Activated CD4-positive, alpha-beta T cell treated with anti-CD3 and anti-CD28 coated beads, Interleukin-2, Interleukin-6, amounts not matched to agents 100 ng/mL and 50 ng/mL, durations not matched to agents 16 hours and 8 hours (primary cell): Measurements from ENCODE around the gene KCTD11.
A peak's percentile ranks its signal among the peaks of the same experiment; 100 is the strongest.
"Not testable (repeated sequence)": the region's sequence is repeated elsewhere in the genome, so short reads cannot be mapped to it uniquely, and the experiment has no call there.

Experiments
- DNase-seq: peaks from one replicate; pipeline ENCODE4 v3.0.0-alpha.2; 2020

KCTD11 gene

DNA sequence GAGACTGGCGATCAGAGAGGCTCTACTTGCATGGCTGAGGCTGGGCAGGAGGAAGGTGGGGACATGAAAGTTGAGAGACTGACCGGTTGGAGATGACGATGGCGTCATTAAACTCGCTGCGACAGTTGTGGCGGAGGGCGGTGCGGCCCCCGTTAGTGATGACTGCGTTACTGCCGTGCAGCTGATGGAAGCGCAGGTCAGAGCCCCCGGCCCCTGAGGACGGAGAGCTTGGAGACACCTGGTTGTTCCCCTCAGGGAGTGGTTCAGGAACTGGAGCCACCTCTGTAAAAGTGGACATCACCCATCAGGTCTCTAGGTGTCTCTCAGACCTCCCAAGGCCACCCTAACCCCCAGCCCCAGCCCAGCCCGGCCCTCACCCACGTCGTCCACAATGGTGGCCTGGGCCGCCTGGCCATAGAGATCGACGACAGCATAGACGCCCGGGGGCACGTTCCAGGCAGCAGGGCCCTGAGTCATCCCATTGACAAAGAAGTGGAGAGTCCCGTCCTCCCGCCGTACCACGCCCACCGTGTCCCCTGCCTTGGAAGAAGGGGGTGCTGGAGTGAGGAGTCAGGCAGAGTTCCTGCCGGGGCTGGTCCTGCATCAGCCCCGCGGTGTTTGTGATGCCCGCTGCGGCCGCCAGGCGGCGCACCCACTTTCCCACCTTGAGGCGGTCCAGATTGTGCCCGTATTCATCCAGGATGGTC lies 28.1 kb upstream of the KCTD11 start:
- DNase-seq = peak; percentile 73

DNA sequence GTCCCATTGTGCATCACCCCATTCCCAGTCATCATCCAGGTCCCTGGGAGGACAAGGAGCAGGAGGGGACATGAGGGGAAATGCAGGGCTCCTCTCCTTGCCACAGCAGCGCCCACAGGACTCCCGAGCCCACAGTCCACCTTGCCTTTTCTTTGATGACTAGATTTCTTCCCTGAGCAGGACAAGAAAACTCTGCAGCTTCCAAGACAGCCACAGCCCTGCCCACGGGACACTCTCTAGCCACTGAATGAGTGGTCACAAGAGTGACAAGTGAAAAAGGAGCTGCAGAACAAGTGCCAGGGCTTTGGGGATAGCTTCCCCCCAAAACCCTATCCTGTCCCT lies 27.6 kb upstream of the KCTD11 start:
- DNase-seq = no peak

DNA sequence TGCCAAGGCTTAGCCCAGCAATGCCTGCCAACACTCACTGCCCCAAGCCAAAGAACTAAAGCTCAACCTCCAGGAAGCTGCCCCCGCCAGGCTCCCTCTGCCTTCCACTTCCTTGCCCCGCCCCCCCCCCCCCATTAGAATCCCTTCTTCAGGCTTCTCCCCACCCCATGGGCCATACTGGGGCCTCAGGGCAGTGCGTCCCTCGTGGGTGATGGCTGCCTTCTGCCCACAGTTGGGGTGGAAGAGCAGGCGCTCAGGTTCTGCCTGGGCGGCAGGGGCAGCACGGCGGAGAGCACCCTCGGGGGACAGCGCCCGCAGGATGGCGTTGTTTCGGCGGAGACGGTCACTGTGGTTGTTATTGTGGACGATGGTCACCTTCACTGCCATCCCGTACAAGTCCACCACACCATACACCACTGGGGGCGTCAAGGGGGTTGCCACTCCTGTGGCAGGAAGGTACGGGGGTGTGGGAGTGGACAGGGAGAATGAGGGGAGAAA lies 26.9 kb upstream of the KCTD11 start:
- DNase-seq = no peak

DNA sequence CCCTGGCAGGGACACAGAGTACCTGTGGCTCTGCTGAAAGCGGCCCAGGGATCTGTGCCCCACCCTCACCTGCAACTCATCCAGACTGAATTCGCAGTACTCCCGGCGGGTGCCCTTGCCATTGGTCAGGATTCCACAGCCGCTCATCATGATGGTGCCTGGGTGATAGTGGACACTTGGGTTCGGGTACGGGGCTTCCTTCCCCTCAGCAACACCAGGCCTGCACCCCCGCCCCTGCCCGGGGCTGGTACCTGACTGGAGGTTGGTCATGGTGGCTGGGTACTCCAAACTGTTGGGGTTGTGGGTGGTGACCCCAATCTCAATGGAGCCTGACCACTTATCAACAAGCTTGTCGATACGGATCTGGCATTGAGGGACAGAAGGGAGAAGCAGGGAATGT lies 25.8 kb upstream of the KCTD11 start:
- no peak for DNase-seq

DNA sequence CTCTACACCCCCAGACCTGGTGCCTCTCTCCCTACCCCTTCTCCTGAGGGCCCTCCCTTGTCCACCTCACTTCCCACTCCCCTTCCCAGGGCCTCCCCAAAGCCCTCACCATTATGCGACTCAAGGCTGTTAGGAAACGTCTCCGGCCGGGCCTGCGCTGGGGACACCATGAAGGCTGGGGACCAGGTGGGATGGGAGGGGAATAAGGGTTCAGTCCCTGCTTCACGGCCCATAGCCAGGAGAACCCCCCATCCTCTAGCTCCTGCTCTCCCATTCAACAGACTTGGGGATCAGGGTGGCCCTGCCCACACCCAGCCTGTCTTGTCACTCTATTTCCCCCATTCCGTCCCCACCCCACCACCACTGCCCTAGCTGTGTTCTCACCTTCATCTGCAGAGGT lies 24.9 kb upstream of the KCTD11 start:
- no peak for DNase-seq

DNA sequence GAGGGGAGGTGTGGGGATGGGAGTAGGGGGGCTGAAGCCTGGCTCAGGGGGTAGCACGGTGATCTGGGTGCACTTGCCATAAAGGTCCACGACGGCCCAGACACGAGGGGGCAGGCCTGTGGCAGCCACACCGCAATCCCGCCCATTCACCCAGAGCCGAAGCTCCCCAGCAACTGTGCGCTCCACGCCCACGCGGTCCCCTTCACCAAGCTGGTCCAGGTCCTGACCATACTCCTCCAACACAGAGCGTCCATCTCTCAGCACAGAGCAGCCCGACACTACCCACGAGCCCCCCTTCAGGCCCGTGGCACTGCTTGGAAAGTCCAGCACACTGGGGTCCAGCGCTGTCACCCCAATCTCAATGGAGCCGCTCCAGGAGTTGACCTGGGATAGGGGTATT lies 24.5 kb upstream of the KCTD11 start:
- no peak for DNase-seq

DNA sequence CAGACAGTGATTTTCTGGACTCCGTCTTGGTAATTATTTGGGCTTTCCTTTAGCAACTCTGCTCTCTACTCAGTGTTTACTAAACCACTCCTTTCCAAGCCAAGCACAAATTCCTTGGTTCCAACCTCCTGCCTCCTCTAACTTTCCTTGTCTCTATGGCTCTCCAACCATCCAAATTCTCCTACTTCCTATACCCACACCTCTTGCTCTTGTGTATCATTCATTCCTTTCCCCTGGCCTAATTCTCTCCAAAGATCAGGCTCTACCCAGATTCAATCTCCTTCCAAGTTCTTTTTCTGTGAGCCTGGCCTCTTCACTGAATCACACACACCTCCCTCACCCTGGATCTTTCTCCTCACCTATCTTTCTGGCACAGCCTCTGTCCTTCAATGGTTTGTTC lies 24.0 kb upstream of the KCTD11 start:
- no peak for DNase-seq

DNA sequence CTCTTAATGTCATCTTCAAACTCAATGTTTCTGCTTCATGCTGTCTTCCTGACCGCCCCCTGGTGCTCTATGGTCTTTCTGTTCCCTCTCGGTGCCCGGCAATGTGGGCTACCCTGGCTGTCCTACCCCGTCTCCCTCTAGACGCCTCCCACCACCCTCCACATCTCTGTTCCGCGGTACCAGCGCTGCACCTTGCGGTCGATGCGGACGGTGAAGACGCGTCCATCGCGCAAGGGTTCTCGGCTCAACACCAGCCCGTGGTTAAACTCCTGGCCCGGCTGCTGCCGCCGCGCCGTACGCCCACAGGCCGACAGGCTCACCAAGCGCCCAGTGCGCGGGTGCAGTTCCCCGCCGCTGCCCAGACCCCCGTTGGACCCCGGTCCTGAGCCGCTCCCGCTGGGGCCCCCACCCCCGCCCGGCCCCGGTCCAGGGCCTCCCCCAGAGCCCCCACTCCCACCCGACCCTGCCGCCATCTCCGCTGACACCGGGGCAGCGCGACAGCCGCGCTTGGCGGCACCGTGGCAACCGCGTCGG lies 23.1 kb upstream of the KCTD11 start, which contains the start of gene NEURL4:
TSS of gene NEURL4 (minus strand) at position 496 of the 534 bp plus-strand sequence. CDS start at position 473, 23 bp downstream.
- peak; percentile 41 for DNase-seq

DNA sequence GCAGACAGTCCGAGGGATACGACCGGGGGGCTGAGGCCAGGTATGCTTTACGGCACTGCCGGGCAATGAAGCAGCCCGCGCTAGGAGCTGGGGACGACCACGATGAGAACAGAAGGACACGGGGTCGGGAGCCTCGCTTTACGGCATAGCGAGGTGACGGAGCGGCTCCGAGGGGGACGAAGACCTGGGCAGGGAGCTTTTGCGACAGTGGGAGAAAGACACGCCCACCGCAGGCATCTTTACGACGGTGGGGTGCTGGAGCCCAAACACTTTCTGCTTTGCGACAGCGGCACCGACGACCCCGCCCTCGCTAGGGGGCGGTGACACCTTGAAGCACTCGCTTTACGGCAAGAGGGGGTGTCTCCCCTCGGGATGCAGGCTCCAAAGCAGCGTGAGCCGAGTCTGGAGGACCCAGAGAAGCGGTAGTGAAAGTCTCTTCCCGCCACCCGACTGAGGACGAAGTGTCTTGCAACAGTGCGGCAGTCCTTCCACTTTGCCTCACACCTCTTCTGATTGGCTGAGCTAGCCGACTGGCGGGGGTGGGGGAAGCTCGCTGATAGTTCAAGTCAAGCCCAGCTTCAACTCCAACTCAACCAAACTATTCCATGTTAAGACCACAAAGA lies 22.5 kb upstream of the KCTD11 start:
- DNase-seq = peak; percentile 98

DNA sequence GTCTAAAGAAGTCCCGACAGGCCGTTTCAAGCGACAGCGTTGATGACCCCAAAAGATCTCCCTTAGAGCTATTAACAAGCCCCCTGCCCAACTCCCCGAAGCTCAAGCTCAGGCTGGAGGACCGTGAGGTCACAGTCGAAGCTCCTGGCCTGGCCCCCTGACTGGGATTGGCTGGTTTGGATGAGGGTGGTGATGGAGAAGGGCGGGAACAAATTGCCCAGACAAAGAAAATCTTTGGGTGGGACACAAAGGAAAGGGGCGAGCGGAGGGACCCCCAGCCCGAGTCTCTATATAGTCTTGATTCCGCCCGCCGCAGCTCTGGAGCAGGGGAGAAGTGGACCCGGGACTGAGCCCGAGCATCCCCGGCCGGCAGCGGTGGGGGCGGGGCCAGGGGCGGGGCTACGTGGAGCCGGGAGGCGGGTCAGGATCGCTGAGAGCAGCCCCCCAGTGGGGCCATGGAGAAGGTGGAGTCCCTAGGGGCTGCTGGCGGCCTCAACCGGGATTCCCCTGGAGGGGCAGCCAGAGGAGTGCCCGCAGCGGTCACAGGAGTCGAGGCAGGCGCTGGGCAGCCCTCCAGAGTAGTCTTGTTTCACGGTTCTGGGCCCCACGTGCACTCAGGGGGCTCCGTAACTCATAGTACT lies 21.8 kb upstream of the KCTD11 start:
- peak; percentile 88 for DNase-seq

DNA sequence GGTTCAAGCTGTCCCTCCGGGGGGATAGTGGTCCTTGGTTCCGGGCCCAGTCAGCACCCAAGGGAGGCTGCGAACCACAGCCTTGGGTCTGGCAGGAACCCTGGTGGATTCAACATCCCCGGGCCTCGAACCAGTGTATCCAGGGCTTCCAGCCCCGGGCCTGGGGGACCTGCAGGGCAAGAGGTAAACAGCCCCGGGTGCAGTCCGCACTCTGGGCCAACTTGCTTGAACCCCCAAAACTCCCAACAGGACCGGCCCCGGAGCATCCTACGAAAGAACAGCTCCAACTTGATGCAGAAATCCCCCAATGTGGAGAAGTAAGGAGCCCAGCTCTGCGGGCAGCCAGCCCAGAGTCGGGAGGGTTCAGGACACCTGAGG lies 21.3 kb upstream of the KCTD11 start:
- DNase-seq = no peak

DNA sequence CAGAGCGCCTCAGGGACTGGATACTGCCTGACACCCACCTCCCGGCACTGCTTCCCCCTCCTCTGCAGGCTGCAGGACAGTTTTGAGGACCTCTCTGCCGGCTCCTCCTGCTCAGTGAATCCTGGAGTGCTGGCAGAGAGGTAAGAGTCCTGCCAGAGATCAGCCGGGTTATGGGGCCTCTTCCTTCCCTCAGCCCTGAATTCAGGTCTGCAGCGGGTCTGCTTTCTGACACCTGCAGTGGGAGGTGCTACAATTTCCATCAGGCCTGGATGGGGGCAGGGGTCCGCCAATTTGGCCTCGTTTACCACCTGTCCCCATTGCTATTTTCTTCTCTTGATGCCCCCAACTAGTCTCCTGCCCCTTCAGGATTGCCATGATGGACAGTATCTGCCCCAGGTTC lies 19.9 kb upstream of the KCTD11 start:
- no peak for DNase-seq

DNA sequence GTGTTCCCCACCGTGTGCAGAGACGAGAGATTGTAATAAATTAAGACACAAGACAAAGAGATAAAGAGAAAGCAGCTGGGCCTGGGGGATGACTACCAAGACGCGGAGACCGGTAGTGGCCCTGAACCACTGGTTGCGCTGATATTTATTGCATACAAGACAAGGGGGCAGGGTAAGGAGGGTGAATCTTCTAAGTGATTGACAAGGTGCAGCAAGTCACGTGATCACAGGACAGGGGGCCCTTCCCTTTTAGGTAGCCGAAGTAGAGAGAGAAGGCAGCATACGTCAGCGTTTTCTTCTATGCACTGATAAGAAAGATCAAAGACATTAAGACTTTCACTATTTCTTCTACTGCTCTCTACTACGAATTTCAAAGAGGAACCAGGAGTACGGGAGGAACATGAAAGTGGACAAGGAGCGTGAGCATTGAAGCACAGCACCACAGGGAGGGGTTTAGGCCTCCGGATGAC lies 19.3 kb upstream of the KCTD11 start:
- not testable (repeated sequence) for DNase-seq

DNA sequence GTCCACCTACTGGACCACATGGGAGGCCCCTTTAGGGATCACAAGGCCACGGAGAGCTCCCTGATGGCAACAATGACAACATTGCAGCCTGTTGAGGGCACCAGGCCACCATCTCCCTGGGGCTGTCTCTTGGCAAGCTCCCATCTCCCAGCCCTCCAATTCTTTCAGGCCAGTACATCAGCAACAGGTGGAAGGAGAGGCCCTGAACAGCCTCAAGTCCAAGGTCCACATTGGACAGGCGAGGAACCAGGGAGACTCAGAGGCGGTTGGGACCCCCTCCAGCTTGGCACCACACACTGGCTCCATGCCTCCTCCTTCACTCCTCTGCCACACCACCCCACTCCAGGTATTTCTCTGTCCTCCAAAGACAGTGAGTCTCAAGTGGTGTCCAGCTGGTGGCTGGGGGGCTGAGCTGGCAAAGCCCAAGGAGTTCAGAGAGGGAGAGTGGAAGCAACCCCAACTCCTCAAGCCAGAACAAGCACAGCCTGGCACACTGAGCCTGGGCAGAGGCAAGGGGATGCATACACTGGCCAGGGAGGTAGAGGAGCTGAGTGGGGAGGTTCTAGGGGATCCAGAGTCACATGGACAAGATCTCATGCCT lies 16.9 kb upstream of the KCTD11 start:
- no peak for DNase-seq

DNA sequence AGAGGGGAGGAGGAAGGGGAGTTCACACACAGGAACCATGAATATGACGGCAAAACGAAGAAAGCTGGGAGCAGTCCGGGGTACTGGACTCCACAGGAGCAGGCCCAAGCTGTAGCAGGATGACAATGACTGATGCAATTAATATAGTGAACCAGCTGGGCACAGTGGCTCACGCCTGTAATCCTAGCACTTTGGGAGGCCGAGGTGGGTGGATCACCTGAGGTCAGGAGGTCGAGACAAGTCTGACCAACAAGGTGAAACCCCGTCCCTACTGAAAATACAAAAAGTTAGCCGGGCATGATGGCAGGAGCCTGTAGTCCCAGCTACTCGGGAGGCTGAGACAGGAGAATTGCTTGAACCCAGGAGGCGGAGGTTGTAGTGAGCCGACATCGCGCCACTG lies 16.2 kb upstream of the KCTD11 start:
- DNase-seq = not testable (repeated sequence)

DNA sequence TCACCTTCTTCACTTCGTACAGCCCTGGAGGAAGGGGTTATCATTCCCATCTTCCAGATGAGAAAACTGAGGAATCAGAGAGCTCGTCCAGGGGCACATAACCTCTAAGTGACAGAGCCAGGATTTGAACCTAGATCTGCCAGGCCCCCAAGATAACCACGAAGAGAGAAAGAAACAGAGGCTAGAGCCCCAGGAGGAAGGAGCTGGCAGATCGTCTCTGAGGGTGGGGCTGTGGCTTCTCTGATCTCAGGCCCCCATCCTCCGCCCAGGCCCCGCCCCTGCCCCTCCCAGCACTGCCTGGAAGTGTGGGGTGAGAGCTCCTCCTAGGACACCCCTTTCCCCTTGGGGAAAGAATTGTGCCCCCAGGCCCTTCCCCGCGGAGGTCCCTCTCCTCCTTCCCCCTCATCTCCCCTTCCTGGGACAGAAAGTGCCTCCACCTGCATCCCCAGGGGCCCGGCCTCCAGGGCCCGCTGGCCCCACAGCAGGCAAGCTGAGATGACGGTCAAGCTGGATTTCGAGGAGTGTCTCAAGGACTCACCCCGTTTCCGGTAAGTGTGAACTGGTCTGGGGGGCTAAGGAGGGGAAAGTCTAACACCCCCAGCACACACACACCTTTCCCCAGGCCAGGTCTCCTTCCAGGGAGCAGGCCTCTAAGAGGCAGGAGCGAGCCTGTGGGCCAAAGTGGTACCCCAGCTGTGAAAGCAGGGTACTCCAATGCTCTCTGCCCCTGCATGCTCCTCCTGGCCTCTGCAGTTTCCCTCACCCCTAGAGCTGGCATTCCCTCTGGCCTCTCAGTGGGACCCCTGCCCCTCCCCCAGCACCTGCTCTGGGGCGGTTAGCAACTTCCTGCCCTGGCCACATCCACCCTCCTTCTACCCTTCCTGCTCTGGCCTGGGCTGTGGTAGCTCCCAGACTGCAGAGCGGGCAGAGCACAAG lies 15.5 kb upstream of the KCTD11 start, which contains the start of gene ACAP1:
TSS of gene ACAP1 (plus strand) at position 290 of the 936 bp plus-strand sequence. CDS start at position 496, 206 bp downstream.
- peak; percentile 93 for DNase-seq

DNA sequence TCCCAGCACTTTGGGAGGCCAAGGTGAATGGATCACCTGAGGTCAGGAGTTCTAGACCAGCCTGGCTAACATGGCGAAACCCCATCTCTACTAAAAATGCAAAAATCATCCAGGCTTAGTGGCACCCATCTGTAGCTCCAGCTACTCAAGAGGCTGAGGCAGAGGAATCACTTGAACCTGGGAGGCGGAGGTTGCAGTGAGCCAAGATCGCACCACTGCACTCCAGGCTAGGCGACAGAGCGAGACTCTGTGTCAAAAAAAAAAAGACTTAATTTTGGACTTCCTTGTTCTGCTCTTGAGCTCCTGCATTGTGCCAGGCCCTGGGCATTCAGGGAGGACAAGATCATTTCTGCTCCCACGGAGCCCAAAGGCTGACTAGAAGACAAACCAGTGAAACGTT lies 14.4 kb upstream of the KCTD11 start:
- DNase-seq = not testable (repeated sequence)

DNA sequence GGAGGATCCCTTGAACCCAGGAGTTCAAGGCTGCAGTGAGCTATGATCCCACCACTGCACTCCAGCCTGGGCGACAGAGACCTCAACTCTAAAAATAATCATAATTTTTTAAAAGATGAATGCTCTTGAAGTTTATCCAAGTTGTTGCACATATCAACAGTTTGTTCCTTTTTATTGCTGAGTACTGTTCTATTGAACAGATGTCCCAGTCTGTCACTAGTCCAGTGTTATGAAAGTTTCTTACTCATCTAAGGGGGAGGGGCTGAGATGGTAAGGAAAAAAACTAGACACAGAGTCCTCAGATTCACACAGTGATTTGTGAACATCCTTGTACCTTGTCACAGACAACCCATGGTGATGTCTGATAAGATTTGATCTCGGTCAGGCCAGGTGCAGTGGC lies 11.8 kb upstream of the KCTD11 start:
- DNase-seq = no peak

DNA sequence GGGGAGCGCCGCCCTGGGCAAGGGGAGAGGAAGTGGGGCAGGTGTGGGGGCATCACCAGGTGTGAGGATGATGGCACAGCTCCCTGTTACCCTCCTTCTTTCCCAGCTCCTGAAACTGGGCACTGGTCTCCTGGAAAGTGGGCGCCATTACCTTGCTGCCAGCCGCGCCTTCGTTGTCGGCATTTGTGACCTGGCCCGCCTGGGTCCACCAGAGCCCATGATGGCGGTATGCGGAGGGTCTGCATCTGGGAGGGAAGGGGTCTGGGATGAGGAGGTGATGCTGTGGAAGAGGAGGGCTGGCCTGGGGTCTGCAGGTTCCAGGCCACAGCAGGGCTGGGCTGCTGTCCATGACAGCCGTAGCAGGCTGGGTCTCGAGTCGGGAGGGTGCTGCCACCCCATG lies 10.1 kb upstream of the KCTD11 start:
- no peak for DNase-seq

DNA sequence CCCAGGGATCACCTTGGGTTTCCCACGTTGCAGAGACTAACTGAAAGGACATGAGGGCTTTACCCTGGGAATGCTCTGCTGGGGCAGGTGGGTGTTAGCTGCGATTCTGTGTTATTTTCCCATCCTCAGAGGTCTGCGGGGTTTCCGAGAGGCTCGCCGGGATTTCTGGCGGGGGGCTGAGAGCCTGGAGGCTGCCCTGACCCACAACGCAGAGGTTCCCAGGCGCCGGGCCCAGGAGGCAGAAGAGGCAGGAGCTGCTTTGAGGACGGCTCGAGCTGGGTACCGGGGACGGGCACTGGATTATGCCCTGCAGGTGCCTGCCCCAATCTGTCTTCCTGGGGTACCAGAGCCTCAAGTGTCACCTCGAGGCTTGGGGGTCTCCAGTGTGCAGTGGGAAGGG lies 8.7 kb upstream of the KCTD11 start:
- no peak for DNase-seq

DNA sequence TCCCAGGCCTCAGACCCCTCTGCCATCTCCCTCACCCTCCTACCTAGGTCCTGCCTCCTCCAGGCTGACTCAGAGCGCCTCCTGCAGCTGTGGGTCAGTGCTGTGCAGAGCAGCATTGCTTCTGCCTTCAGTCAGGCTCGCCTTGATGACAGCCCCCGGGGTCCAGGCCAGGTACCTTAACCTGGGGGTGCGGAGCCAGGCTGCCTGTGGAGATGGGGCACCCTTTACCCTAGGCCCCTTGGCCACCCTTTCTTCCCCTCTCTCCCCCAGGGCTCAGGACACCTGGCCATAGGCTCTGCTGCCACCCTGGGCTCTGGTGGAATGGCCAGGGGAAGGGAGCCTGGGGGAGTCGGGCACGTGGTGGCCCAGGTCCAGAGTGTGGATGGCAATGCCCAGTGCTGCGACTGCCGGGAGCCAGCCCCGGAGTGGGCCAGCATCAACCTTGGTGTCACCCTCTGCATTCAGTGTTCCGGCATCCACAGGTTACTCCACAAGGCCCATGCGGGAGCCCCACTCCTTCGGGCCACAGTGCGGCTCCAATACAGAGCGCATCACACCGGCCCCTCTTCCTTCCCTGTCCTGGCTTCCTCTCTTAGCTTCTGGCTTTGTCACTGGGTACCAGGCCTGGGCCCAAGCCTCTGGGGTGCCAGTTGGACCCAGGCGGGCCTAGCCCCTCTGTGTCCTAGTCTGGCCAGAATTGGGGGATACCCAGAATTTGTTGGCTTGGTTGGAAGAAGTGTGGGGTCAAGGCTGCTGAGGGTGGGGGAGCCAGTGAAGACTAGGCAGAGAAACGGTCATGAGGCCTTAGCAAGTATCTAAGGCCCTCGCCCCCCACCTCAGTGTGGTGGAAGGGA lies 5.0 kb upstream of the KCTD11 start:
- no peak for DNase-seq
